ENCODE data around the gene SSNA1. TPM values are rescaled to one million over a fixed set of nuclear protein-coding genes. Genes with fewer than 3 reads are reported as not detected.

SSNA1 gene
- total and polyA plus RNA-seq, 9 of the 15 experiments (the other 6 are each of a cell fraction or from before 2014, with no cell fraction given): 1.9 to 130 (median 57.1) TPM

DNA sequence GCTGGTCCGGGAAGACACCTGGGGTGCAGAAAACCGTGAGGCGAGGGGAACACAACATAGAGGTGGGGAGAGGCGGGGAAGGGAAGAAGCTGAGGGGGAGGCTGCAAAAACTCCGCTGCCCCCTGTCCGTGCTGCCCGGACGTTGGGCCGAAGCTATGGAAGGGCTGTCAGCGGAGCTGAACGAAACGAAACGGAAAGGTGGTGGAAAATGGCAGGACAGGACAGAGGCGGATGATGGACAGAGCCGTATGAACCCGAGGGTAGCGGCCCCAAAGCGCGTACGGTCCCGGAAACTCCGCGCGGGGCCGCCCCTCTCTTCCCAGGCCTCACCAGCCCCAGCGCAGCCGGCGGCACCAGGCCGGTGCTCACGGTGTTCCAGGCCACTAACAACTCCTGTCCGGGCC lies 388 bp upstream of the SSNA1 start (continued):
- TF ChIP-seq PHF8 (IDR thresholded peaks at IDR 0.05; ENCODE audit: borderline replicate concordance, low read length): peak; percentile 86
- TF ChIP-seq, protein P1, sequence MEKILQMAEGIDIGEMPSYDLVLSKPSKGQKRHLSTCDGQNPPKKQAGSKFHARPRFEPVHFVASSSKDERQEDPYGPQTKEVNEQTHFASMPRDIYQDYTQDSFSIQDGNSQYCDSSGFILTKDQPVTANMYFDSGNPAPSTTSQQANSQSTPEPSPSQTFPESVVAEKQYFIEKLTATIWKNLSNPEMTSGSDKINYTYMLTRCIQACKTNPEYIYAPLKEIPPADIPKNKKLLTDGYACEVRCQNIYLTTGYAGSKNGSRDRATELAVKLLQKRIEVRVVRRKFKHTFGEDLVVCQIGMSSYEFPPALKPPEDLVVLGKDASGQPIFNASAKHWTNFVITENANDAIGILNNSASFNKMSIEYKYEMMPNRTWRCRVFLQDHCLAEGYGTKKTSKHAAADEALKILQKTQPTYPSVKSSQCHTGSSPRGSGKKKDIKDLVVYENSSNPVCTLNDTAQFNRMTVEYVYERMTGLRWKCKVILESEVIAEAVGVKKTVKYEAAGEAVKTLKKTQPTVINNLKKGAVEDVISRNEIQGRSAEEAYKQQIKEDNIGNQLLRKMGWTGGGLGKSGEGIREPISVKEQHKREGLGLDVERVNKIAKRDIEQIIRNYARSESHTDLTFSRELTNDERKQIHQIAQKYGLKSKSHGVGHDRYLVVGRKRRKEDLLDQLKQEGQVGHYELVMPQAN (IDR thresholded peaks at IDR 0.05; ENCODE audit: borderline replicate concordance): peak; percentile 92
- TF ChIP-seq ESRRA (IDR thresholded peaks at IDR 0.05; ENCODE audit: borderline replicate concordance, low read depth): no peak
- TF ChIP-seq, protein P2, sequence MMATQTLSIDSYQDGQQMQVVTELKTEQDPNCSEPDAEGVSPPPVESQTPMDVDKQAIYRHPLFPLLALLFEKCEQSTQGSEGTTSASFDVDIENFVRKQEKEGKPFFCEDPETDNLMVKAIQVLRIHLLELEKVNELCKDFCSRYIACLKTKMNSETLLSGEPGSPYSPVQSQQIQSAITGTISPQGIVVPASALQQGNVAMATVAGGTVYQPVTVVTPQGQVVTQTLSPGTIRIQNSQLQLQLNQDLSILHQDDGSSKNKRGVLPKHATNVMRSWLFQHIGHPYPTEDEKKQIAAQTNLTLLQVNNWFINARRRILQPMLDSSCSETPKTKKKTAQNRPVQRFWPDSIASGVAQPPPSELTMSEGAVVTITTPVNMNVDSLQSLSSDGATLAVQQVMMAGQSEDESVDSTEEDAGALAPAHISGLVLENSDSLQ (IDR thresholded peaks at IDR 0.05): peak; percentile 37; the same call in 1 of the 2 replicates
- TF ChIP-seq FOXO4 (CRISPR knock-in tag; IDR thresholded peaks at IDR 0.05): peak; percentile 78; the same call in 1 of the 2 replicates
- TF ChIP-seq TOE1 (IDR thresholded peaks at IDR 0.05; ENCODE audit: borderline replicate concordance): peak; percentile 55; the same call in 1 of the 2 replicates
- no peak for TF ChIP-seq TOE1 (CRISPR knock-in tag; IDR thresholded peaks at IDR 0.05; ENCODE audit: borderline replicate concordance, low read depth)
- TF ChIP-seq ZFP36 (IDR thresholded peaks at IDR 0.05; ENCODE audit: low read depth, low read length, partially characterized antibody): no peak
